Endometrium (tissue), 2 donors: ENCODE data around the gene GMPPA.

ENCODE experiments used
- FAIRE-seq: peaks from 2 replicates; lab custom pipeline; 2012; peaks lifted over from hg19 to GRCh38; lab: Jason Lieb, UNC
- donor health status: control.
- donor health status: control.

GMPPA gene

GRCh38 chr2:219540784-219541504 lies 42.3 kb downstream of the GMPPA start:
- FAIRE-seq, result no peak

GRCh38 chr2:219541611-219542180 lies 43.0 kb downstream of the GMPPA start:
- no peak for FAIRE-seq

GRCh38 chr2:219542931-219543595 lies 44.4 kb downstream of the GMPPA start:
- no peak for FAIRE-seq

- peak; percentile 97 for FAIRE-seq
Observed at GRCh38 chr2:219543596-219544358, 45.1 kb downstream of the GMPPA start, which contains the start of the genes CHPF and TMEM198. Gene CHPF, minus strand, starts transcription at chr2:219543809. Its CDS starts 271 bp downstream, at chr2:219543538. Gene TMEM198, plus strand, starts transcription at chr2:219544028. Its CDS starts 700 bp downstream, at chr2:219544728.

- FAIRE-seq, result no peak
Observed at GRCh38 chr2:219544567-219544966, 45.9 kb downstream of the GMPPA start.

GRCh38 chr2:219545295-219545942 lies 46.7 kb downstream of the GMPPA start:
- FAIRE-seq, result no peak

- FAIRE-seq, result no peak
Observed at GRCh38 chr2:219545943-219546352, 47.3 kb downstream of the GMPPA start.

- FAIRE-seq, result no peak
Observed at GRCh38 chr2:219547621-219548020, 48.9 kb downstream of the GMPPA start.

- no peak for FAIRE-seq
Observed at GRCh38 chr2:219548990-219549389, 50.3 kb downstream of the GMPPA start.

GRCh38 chr2:219549619-219550018 lies 50.9 kb downstream of the GMPPA start:
- FAIRE-seq, result no peak

GRCh38 chr2:219551441-219552381 lies 53.0 kb downstream of the GMPPA start:
- no peak for FAIRE-seq

- FAIRE-seq, result no peak
Observed at GRCh38 chr2:219552382-219553167, 53.9 kb downstream of the GMPPA start.

- no peak for FAIRE-seq
Observed at GRCh38 chr2:219553168-219553417, 54.4 kb downstream of the GMPPA start.

- FAIRE-seq, result no peak
Observed at GRCh38 chr2:219553463-219553963, 54.8 kb downstream of the GMPPA start.

- FAIRE-seq, result no peak
Observed at GRCh38 chr2:219554350-219554749, 55.7 kb downstream of the GMPPA start.

- no peak for FAIRE-seq
Observed at GRCh38 chr2:219555956-219556355, 57.3 kb downstream of the GMPPA start.

- no peak for FAIRE-seq
Observed at GRCh38 chr2:219556413-219556812, 57.7 kb downstream of the GMPPA start.
